PFSK-1 (cell line): Measurements from ENCODE around the gene HLA-DPB1.

ENCODE experiments used
- FOXP2 ChIP-seq: optimal IDR thresholded peaks from 2 replicates; pipeline ENCODE3; 2011; ENCODE audit warnings: borderline replicate concordance, control low read depth, inconsistent platforms; ENCODE audit not compliant: insufficient read depth; ENCODE audit errors: extremely low read length, extremely low read depth
- POLR2AphosphoS5 ChIP-seq: IDR thresholded peaks from 2 replicates; pipeline ENCODE4 v1.6.1; 2012; ENCODE audit warnings: low read depth, mild to moderate bottlenecking, control low read depth, low read length, moderate library complexity
- REST ChIP-seq, 2 experiments: IDR thresholded peaks; 2 replicates each; pipeline versions ENCODE4 v1.6.1 to v1.8.0; 2011 to 2012; ENCODE audit warnings: low read depth in 2 of 2, low read length in 2 of 2, control low read depth in 1 of 2, inconsistent platforms in 1 of 2, mild to moderate bottlenecking in 1 of 2, moderate library complexity in 1 of 2; ENCODE audit not compliant: insufficient read depth in 1 of 2
- SIN3A ChIP-seq: IDR thresholded peaks from 2 replicates; pipeline ENCODE4 v1.6.1; 2012; ENCODE audit warnings: mild to moderate bottlenecking, low read length, moderate library complexity, borderline replicate concordance; ENCODE audit not compliant: insufficient read depth
- TAF1 ChIP-seq: IDR thresholded peaks from 2 replicates; pipeline ENCODE4 v1.6.1; 2012; ENCODE audit warnings: low read length, control low read depth, borderline replicate concordance; ENCODE audit not compliant: insufficient read depth

Gene HLA-DPB1

GRCh38 chr6:33072508-33073100 is 3.2 kb upstream of the HLA-DPB1 start:
- TF ChIP-seq POLR2AphosphoS5 (no peak), SIN3A (no peak), FOXP2 (no peak), TAF1 (no peak), REST (IDR thresholded peaks at IDR 0.05; ENCODE audit: insufficient read depth in 1 of 2, low read depth in 2 of 2, low read length in 2 of 2) (no peak)

GRCh38 chr6:33073431-33073871 is 2.3 kb upstream of the HLA-DPB1 start, which contains the start of gene HLA-DPA1:
TSS of gene HLA-DPA1 (minus strand) at chr6:33073649.
- no peak for TF ChIP-seq FOXP2
- TF ChIP-seq POLR2AphosphoS5, result no peak
- TF ChIP-seq REST (IDR thresholded peaks at IDR 0.05; ENCODE audit: insufficient read depth in 1 of 2, low read depth in 2 of 2, low read length in 2 of 2), result no peak
- no peak for TF ChIP-seq TAF1
- no peak for TF ChIP-seq SIN3A

- TF ChIP-seq TAF1, result no peak
- no peak for TF ChIP-seq POLR2AphosphoS5
- no peak for TF ChIP-seq SIN3A
- no peak for TF ChIP-seq REST (IDR thresholded peaks at IDR 0.05; ENCODE audit: insufficient read depth in 1 of 2, low read depth in 2 of 2, low read length in 2 of 2)
- no peak for TF ChIP-seq FOXP2
These were observed 602 bp upstream of the HLA-DPB1 start for GRCh38 chr6:33075208-33075567.

GRCh38 chr6:33076406-33076934 is 680 bp downstream of the HLA-DPB1 start:
- no peak for TF ChIP-seq POLR2AphosphoS5
- TF ChIP-seq FOXP2, result no peak
- no peak for TF ChIP-seq SIN3A
- no peak for TF ChIP-seq REST (IDR thresholded peaks at IDR 0.05; ENCODE audit: insufficient read depth in 1 of 2, low read depth in 2 of 2, low read length in 2 of 2)
- no peak for TF ChIP-seq TAF1

GRCh38 chr6:33077908-33078307 is 2.1 kb downstream of the HLA-DPB1 start:
- TF ChIP-seq POLR2AphosphoS5, result no peak
- no peak for TF ChIP-seq SIN3A
- TF ChIP-seq TAF1, result no peak
- no peak for TF ChIP-seq FOXP2
- no peak for TF ChIP-seq REST (IDR thresholded peaks at IDR 0.05; ENCODE audit: insufficient read depth in 1 of 2, low read depth in 2 of 2, low read length in 2 of 2)
